NCI-H2196 (cell line): ENCODE results near the gene KLK5.
"Not testable (repeated sequence)": the region's sequence is repeated elsewhere in the genome, so short reads cannot be mapped to it uniquely, and the experiment has no call there.

ENCODE experiments used
- DNase-seq: peaks from one replicate; lab custom pipeline; 2025; ENCODE audit not compliant: unreplicated experiment; lab: John Stamatoyannopoulos, UW

Gene KLK5

GRCh38 chr19:50969810-50970209 is 17.0 kb upstream of the KLK5 start:
- DNase-seq: not testable (repeated sequence)

GRCh38 chr19:50969413-50969760 is 16.5 kb upstream of the KLK5 start, which contains the start of gene KLK6:
Gene KLK6 (minus strand): TSS chr19:50969591. CDS start chr19:50968104, 1,487 bp downstream.
- no peak for DNase-seq

- DNase-seq: no peak
Measured at GRCh38 chr19:50968716-50969412, 16.0 kb upstream of the KLK5 start.

GRCh38 chr19:50967929-50968715 is 15.3 kb upstream of the KLK5 start:
- no peak for DNase-seq

- DNase-seq: no peak
Measured at GRCh38 chr19:50964266-50964665, 11.4 kb upstream of the KLK5 start.

GRCh38 chr19:50963381-50963780 is 10.5 kb upstream of the KLK5 start:
- DNase-seq: no peak

GRCh38 chr19:50962245-50962644 is 9.4 kb upstream of the KLK5 start:
- no peak for DNase-seq

- no peak for DNase-seq
Measured at GRCh38 chr19:50959731-50960500, 7.1 kb upstream of the KLK5 start.

- no peak for DNase-seq
Measured at GRCh38 chr19:50957587-50957986, 4.7 kb upstream of the KLK5 start.

- DNase-seq: no peak
Measured at GRCh38 chr19:50949861-50950260, 3.0 kb downstream of the KLK5 start.

GRCh38 chr19:50947123-50947522 is 5.7 kb downstream of the KLK5 start:
- DNase-seq: no peak

- no peak for DNase-seq
Measured at GRCh38 chr19:50944795-50945194, 8.0 kb downstream of the KLK5 start.

- no peak for DNase-seq
Measured at GRCh38 chr19:50943074-50943828, 9.6 kb downstream of the KLK5 start.

GRCh38 chr19:50939596-50939995 is 13.2 kb downstream of the KLK5 start:
- no peak for DNase-seq

- no peak for DNase-seq
Measured at GRCh38 chr19:50933640-50934039, 19.2 kb downstream of the KLK5 start.

GRCh38 chr19:50932690-50933083 is 20.2 kb downstream of the KLK5 start:
- no peak for DNase-seq

GRCh38 chr19:50932018-50932689 is 20.7 kb downstream of the KLK5 start:
- peak; percentile 43 for DNase-seq

GRCh38 chr19:50931023-50931422 is 21.8 kb downstream of the KLK5 start:
- no peak for DNase-seq

GRCh38 chr19:50928831-50929230 is 24.0 kb downstream of the KLK5 start:
- peak; percentile 55 for DNase-seq

- no peak for DNase-seq
Measured at GRCh38 chr19:50926144-50926543, 26.7 kb downstream of the KLK5 start.
